ENCODE measurements around the gene ARHGAP9.

ARHGAP9 gene

DNA sequence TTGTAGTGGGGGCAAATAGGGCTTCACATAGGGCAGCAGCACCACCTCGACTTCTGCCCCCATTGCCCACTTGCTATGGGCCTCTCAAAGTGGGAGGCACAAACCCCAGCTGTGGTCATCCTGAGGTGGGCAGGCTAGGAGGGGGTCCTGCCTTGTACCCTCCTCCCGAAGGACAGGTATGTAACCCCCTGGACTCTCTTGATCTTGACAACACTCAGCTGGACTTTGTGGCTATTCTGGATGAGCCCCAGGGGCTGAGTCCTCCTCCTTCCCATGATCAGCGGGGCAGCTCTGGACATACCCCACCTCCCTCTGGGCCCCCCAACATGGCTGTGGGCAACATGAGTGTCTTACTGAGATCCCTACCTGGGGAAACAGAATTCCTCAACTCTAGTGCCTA is 8.0 kb downstream of the ARHGAP9 start:
- TF ChIP-seq, protein P1, sequence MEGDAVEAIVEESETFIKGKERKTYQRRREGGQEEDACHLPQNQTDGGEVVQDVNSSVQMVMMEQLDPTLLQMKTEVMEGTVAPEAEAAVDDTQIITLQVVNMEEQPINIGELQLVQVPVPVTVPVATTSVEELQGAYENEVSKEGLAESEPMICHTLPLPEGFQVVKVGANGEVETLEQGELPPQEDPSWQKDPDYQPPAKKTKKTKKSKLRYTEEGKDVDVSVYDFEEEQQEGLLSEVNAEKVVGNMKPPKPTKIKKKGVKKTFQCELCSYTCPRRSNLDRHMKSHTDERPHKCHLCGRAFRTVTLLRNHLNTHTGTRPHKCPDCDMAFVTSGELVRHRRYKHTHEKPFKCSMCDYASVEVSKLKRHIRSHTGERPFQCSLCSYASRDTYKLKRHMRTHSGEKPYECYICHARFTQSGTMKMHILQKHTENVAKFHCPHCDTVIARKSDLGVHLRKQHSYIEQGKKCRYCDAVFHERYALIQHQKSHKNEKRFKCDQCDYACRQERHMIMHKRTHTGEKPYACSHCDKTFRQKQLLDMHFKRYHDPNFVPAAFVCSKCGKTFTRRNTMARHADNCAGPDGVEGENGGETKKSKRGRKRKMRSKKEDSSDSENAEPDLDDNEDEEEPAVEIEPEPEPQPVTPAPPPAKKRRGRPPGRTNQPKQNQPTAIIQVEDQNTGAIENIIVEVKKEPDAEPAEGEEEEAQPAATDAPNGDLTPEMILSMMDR (IDR thresholded peaks at IDR 0.05; ENCODE audit: extremely low read depth, missing control alignments), result no peak
- no peak for DNase-seq (ENCODE audit: low spot score)

DNA sequence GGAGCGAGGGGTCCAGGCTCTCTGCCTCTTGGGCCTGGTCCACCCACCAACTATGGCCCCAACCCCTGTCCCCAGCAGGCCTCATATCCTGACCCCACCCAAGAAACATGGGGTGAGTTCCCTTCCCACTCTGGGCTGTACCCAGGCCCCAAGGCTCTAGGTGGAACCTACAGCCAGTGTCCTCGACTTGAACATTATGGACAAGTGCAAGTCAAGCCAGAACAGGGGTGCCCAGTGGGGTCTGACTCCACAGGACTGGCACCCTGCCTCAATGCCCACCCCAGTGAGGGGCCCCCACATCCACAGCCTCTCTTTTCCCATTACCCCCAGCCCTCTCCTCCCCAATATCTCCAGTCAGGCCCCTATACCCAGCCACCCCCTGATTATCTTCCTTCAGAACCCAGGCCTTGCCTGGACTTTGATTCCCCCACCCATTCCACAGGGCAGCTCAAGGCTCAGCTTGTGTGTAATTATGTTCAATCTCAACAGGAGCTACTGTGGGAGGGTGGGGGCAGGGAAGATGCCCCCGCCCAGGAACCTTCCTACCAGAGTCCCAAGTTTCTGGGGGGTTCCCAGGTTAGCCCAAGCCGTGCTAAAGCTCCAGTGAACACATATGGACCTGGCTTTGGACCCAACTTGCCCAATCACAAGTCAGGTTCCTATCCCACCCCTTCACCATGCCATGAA is 8.6 kb downstream of the ARHGAP9 start:
- TF ChIP-seq, protein P1 (IDR thresholded peaks at IDR 0.05; ENCODE audit: extremely low read depth, missing control alignments), result no peak
- DNase-seq (ENCODE audit: low spot score), result no peak

DNA sequence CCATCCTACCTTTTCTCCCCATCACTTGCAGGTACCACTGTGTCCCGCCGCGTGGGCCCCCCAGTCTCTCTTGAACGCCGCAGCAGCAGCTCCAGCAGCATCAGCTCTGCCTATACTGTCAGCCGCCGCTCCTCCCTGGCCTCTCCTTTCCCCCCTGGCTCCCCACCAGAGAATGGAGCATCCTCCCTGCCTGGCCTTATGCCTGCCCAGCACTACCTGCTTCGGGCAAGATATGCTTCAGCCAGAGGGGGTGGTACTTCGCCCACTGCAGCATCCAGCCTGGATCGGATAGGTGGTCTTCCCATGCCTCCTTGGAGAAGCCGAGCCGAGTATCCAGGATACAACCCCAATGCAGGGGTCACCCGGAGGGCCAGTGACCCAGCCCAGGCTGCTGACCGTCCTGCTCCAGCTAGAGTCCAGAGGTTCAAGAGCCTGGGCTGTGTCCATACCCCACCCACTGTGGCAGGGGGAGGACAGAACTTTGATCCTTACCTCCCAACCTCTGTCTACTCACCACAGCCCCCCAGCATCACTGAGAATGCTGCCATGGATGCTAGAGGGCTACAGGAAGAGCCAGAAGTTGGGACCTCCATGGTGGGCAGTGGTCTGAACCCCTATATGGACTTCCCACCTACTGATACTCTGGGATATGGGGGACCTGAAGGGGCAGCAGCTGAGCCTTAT is 9.2 kb downstream of the ARHGAP9 start:
- TF ChIP-seq, protein P1 (IDR thresholded peaks at IDR 0.05; ENCODE audit: extremely low read depth, missing control alignments), result no peak
- DNase-seq (ENCODE audit: low spot score), result no peak

DNA sequence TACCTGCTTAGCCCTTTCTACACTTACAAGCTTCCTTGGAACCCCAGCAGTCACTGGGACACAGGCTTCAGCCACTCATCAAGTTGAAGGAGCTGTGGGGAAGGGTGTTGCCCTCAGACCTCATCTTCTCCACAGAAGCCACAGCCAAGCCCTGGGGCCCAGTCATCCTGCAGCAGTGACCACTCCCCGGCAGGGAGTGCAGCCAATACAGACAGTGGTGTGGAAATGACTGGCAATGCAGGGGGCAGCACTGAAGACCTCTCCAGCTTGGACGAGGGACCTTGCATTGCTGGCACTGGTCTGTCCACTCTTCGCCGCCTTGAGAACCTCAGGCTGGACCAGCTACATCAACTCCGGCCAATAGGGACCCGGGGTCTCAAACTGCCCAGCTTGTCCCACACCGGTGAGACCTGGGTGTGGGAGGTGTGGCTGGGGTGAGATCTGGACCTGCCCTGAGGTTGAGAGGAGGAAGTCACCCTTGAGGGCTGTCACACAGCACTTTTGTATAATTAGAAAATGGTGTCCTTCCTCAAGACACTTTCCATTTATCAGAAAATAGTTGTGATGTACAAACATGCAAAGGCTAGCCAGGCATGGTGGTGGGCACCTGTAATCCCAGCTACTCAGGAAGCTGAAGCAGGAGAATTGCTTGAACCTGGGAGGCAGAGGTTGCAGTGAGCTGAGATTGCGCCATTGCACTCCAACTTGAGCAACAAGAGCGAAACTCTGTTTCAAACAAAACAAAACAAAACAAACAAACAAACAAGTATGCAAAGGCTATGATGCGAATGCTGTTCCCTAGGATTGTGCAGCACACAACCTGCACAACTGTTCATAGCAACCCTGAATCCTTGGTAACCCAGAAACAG is 10.1 kb downstream of the ARHGAP9 start:
- TF ChIP-seq, protein P1 (IDR thresholded peaks at IDR 0.05; ENCODE audit: extremely low read depth, missing control alignments), result no peak
- DNase-seq (ENCODE audit: low spot score), result no peak

DNA sequence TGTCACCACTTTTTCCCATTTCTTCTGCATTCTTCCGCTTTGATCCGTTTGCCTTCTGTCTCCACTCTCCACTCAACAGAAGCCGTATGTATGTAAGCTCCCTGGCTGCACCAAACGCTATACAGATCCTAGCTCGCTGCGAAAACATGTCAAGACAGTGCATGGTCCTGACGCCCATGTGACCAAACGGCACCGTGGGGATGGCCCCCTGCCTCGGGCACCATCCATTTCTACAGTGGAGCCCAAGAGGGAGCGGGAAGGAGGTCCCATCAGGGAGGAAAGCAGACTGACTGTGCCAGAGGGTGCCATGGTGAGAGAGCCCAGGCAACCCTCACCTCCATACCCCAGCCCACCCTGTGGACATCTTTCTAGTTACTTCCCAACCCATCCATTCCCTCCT is 11.8 kb downstream of the ARHGAP9 start:
- TF ChIP-seq, protein P1 (IDR thresholded peaks at IDR 0.05; ENCODE audit: extremely low read depth, missing control alignments), result no peak
- DNase-seq (ENCODE audit: low spot score), result no peak

DNA sequence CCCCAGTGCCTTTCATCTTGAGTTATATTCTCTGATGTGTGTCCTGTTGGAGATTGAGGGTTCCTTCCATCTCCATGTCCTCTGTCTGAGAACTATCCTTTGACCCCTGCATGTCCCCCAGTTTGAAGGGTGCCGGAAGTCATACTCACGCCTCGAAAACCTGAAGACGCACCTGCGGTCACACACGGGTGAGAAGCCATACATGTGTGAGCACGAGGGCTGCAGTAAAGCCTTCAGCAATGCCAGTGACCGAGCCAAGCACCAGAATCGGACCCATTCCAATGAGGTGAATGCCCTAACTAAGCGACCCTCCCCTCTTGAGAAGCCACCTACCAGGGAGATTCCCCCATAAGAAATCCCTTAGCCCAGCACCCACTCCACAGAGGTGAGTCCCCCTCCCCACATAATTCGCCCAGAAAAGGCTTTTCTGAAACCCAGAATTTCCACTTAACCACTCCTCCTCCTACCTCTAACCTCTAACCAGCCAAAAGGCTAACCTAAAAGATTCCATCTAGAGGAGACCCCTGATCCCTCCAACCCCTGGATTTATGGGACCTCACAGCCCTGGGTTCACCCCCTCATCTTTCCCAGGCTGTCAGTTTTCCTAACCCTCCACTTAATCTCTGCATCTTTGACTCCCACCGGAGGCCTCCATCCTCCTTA is 12.3 kb downstream of the ARHGAP9 start:
- DNase-seq (ENCODE audit: low spot score), result no peak
- TF ChIP-seq, protein P1 (IDR thresholded peaks at IDR 0.05; ENCODE audit: extremely low read depth, missing control alignments), result no peak
